Skeletal muscle cell (primary cell): ENCODE measurements around the gene BMP6.

ENCODE experiments used
- DNase-seq: peaks from one replicate; pipeline ENCODE4 v3.0.0-alpha.2; 2010; ENCODE audit warnings: low read depth
- H3K4me3 ChIP-seq: 2 replicates; pipeline ENCODE4 v1.5.1; 2011; ENCODE audit warnings: low read depth, mild to moderate bottlenecking, control low read depth, low read length, moderate library complexity

The BMP6 gene

DNA sequence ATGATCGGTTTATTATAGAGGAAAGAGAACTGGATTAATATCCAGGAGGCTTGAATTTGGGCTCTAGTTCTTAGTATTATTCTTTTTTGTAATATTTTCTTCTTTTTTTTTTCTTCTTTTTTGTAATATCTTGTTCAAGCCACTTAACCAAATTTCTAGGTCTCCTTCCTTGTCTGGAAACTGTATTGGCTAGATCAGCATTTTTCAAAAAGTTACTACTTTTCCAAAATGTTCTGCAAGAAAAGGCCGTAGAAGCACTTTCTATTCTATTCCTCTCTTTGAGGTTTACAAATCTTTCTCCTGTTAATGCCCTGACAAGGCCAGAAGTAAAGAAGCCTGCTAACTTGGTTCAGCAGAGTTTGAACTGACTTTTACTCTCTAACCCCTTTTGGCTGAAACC is 12.0 kb downstream of the BMP6 start:
- DNase-seq = no peak
- H3K4me3 ChIP-seq = no peak overlapping the region

GRCh38 chr6:7742223-7742785 is 16.4 kb downstream of the BMP6 start:
- no peak overlapping the region for H3K4me3 ChIP-seq
- DNase-seq = no peak

GRCh38 chr6:7745942-7746341 is 20.0 kb downstream of the BMP6 start:
- no peak overlapping the region for H3K4me3 ChIP-seq
- no peak for DNase-seq

- no peak overlapping the region for H3K4me3 ChIP-seq
Observed at GRCh38 chr6:7747016-7747415, 21.1 kb downstream of the BMP6 start.

GRCh38 chr6:7747433-7747832 is 21.5 kb downstream of the BMP6 start:
- no peak overlapping the region for H3K4me3 ChIP-seq
- no peak for DNase-seq

More at GRCh38 chr6:7747016-7747415, 21.1 kb downstream of the BMP6 start:
- DNase-seq = no peak

- H3K4me3 ChIP-seq = no peak overlapping the region
- DNase-seq = no peak
Observed at GRCh38 chr6:7747901-7748504, 22.1 kb downstream of the BMP6 start.

DNA sequence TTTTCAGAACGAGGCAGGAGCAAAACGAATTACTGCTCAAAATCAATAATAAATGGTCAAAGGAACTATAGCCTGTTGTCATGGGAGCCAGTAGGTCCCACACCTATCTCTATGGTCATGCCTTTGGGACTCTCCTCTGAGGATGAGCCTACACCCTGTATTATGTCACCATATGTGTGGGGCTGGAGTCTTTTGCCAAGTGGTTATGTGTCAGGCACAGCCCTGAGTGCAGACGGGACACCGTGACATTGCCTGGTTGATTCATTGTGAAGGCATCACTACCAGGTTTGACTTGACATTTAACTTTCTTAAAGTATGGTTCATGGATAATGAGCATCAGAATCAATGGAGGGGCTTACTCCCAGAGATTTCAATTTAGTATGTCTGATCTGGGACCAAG is 23.6 kb downstream of the BMP6 start:
- no peak for DNase-seq
- H3K4me3 ChIP-seq = no peak overlapping the region

GRCh38 chr6:7750197-7750596 is 24.3 kb downstream of the BMP6 start:
- no peak overlapping the region for H3K4me3 ChIP-seq
- DNase-seq = no peak

GRCh38 chr6:7758456-7758855 is 32.6 kb downstream of the BMP6 start:
- H3K4me3 ChIP-seq = no peak overlapping the region
- DNase-seq = peak; percentile 83

- no peak for DNase-seq
- H3K4me3 ChIP-seq = no peak overlapping the region
Observed at GRCh38 chr6:7759320-7759719, 33.4 kb downstream of the BMP6 start.

DNA sequence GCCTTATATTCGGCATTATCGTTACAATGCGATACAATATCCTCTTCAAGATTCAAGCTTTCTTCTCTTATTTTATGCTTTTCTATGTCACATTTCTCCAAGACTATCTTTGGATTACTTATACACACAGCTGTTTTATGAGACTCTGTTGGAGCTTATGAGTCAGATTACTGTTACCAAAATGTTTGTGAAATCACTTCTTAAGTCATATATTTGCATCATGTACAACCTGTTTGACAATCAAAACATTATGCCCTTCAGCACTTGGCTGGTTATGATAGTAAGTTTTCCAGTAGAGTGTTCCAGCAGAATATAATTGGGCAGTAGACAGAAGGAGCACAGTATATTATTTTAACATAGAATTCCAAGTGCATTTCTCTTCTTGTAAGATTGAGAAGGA is 35.2 kb downstream of the BMP6 start:
- peak; percentile 31 for DNase-seq
- no peak overlapping the region for H3K4me3 ChIP-seq

- no peak for DNase-seq
- no peak overlapping the region for H3K4me3 ChIP-seq
Observed at GRCh38 chr6:7762760-7763159, 36.9 kb downstream of the BMP6 start.

GRCh38 chr6:7763881-7764280 is 38.0 kb downstream of the BMP6 start:
- DNase-seq = no peak
- no peak overlapping the region for H3K4me3 ChIP-seq

- no peak for DNase-seq
- no peak overlapping the region for H3K4me3 ChIP-seq
Observed at GRCh38 chr6:7765575-7766325, 39.9 kb downstream of the BMP6 start.

DNA sequence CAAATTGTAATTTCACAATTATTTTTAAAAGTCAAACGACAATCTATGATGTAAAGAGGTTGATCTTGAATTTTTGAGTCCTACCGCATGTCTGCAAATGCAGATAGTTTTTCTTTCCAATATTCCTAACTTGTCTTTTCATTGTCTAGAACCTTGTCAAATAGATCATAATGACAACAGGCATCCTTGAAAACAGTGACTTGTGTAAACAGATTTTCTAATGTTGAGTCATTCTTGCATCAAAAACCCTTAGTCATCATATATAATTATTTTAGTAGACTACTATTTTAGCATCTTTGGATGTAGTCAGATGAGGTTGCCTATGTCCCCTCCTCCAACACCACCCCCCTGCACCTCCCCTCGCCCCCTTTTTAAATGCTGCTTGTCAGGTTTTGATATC is 43.8 kb downstream of the BMP6 start:
- no peak overlapping the region for H3K4me3 ChIP-seq
- DNase-seq = no peak

GRCh38 chr6:7770111-7770510 is 44.2 kb downstream of the BMP6 start:
- no peak for DNase-seq
- H3K4me3 ChIP-seq = no peak overlapping the region

GRCh38 chr6:7770601-7771000 is 44.7 kb downstream of the BMP6 start:
- DNase-seq = no peak
- no peak overlapping the region for H3K4me3 ChIP-seq

GRCh38 chr6:7773322-7773721 is 47.4 kb downstream of the BMP6 start:
- no peak for DNase-seq
- H3K4me3 ChIP-seq = no peak overlapping the region

DNA sequence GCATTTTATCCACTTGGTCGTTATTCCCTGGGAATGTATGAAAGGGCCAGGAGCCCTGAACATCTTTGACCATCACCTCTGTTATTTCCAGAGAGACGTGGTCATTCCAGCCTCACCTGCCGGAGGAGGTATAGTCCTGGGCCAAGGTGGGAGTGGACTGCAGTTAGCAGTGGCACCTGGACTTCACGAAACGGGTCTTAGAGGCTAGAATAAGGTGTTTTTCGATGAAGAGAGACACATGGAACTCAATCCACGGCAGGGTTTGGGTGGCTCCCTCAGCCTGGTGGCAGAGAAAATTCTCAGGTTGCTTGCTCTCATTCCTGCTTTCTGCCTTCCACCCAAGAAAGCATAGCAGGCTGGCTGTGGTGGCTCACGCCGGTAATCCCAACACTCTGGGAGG is 48.0 kb downstream of the BMP6 start:
- DNase-seq = no peak
- H3K4me3 ChIP-seq = no peak overlapping the region

DNA sequence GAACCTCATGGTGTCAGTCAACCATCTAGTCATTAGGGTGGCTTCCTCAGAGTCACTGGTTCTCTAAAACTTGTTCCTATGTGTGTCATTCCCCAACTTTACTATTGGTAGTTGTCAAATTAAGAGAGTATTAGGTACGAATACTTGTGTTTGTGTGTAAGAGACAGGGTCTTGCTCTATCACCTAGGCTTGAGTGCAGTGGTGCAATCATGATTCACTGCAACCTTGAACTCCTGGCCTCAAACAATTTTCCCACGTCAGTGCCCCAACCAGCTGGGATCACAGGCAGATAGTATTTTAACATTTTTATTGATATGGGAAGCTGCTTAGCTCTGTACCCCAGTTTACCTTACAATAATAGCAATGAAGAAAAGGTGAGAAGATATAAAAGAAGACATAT is 50.6 kb downstream of the BMP6 start:
- no peak overlapping the region for H3K4me3 ChIP-seq
- no peak for DNase-seq

- DNase-seq = no peak
- H3K4me3 ChIP-seq = no peak overlapping the region
Observed at GRCh38 chr6:7777074-7777473, 51.2 kb downstream of the BMP6 start.
